NCI-H2107 (cell line): ENCODE measurements around the gene SLC25A38.

Experiments used
- DNase-seq: peaks from one replicate; lab custom pipeline; 2025; lab: John Stamatoyannopoulos, UW

SLC25A38 gene

DNA sequence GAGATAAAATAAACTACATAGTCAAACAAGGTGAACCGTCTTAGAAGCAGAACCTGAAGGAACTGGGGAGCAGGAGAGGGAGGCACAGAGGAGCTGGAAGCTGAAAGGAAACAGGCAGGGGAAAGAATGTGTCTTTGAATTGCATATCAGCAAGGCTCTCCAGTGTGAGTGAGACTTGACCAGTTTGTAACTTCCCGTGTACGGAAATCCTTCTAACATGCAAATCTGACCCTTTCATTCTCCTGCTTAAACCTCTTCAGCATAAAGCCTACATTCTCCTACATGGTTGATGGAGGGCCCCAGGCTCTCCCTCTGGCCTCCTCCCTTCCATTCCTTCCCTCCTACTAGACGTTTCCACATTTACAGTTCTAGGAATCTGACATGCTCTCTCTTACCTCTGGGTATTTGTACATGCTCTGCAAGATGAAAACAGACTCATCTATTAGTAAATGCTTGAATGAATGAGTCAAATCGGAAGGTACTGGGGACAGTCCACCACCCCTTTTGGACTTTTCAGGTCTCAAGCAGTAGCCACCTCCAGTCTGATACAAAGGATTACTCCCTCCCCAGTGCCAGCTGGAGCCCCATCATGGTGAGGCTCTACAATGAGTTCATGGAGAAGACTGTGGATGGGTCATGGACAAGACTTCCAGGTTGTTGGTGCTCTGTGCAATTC is 6.1 kb upstream of the SLC25A38 start:
- DNase-seq: no peak

DNA sequence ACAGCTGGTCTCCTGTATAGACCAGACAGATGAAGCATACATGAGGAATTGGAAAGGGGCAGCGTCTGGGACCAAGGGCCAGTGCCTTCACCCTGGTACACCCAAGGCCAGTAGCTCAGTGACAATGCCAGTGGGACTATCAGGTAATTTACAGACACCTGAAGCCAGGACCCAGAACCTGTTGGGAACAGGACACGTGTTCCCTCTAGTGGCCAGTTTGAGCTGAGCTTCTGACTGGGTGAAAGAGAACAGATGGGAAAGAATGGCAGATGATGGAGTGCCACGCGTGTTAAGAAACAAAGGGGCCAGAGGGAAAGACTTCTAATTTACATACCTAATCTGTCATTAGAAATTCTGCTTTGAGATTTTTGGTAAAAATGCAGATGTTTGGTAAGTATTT is 5.1 kb upstream of the SLC25A38 start:
- DNase-seq: no peak

DNA sequence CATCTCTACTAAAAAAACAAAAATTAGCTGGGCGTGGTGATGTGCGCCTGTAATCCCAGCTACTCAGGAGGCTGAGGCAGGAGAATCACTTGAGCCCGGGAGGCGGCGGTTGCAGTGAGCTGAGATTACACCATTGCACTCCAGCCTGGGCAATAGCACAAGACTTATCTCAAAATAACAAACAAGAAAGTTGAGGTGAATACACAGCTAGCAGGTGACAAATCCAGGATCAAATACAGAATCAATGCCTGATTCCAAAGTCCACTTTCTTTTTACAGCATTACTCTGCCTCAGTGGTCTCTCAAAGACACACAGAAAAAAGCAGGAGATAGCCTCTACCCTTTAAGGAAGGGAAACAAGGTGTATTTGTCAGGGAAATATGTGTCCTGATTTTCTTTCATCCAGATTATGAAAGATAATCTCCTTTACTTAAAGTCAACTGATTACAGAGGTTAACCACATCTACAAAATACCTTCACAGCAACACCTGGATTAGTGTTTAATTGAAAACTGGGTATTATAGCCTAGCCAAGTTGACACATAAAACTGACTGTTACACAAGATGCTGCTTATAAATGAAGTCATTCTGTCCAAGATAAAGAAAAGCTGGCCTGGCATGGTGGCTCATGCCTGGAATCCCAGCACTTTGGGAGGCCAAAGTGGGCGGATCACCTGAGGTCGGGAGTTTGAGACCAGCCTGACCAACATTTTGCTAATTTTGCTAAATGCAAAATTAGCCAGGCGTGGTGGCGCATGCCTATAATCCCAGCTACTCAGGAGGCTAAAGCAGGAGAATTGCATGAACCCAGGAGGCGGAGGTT is 4.0 kb upstream of the SLC25A38 start:
- DNase-seq: no peak

DNA sequence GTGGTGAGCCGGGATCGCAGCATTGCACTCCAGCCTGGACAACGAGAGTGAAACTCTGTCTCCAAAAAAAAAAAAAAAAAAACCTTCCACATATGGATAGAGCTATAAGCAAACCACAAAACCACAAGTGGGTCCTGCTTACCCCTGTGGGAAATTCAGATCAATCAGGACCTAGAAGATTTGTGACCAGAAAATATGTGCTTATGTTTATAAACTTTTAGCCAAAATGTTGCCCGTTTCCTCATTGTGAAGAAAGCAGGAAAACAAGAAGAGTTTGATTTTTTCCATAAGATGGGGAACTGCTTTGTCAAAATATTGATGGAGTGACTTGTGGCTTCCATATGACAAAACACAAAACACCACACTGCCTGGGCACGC is 3.4 kb upstream of the SLC25A38 start:
- DNase-seq: no peak

DNA sequence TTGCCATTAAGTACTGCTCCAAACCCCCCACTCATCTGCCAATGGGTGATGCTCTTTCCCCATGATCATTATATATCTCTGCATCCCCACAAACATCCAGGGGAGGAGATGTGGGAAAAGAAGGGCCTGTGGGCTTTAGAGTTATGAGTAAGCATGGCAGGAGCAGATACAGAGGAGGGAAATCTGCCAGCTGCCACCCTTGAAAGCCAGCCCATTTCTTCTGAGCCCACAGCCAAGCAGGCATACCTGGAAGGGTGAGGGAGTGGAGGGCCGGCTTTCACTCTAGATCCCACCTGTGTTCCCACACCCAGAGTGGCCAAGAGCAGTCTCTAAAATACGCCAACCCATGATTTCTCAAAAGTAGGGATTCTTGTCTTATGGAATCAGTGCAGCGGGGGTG is 1.7 kb upstream of the SLC25A38 start:
- DNase-seq: no peak

DNA sequence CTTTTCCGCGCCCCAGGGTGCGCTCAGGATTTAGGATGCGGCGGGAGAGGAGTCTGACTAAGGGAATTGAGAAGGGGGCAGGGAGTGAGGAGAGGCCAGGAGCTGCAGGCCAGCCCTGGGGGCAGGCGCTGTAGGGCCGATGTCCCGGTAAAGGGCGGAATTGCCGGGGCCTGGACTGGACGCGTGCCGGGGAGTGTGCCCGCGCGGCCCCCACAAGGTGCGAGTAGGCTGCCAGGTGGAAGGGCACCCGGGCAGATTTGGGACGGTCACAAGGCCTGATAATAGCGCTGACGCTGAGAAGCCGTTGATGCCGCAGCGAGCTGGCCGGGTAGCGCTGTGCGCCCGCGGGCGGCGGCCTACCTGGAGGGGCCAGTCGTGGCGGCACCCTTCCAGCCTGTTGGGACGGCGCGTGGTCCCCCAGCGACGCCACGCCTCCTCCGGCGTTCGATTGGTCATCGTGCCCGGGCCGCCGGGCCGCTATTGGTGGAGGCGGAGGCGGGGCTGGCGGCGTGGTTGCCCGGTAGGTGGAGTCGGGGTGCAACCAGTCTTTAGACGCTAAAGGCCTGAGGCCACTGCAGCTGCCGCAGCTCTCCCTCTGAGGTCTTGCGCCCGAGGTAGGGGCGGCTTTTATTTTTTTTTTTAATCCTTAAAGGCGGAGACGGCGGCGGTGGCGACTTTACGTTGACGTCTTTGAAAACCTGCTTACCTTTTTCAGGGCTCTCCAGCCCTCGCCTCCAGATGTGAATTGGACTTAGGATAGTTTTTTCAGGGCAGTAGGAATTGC is 903 bp downstream of the SLC25A38 start:
- no peak for DNase-seq

DNA sequence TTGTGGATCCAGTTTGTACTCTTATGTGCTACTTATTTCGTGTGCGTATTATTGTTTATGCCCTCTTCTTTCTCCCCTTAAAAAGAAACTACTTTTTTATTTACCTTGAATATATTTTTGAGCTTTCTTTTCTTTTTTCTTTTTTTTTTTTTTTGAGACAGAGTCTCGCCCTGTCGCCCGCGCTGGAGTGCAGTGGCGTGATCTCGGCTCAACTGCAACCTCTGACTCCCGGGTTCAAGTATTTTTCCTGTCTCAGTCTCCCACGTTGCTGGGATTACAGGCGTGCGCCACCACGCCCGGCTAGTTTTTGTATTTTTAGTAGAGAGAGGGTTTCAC is 1.5 kb downstream of the SLC25A38 start:
- DNase-seq: no peak

DNA sequence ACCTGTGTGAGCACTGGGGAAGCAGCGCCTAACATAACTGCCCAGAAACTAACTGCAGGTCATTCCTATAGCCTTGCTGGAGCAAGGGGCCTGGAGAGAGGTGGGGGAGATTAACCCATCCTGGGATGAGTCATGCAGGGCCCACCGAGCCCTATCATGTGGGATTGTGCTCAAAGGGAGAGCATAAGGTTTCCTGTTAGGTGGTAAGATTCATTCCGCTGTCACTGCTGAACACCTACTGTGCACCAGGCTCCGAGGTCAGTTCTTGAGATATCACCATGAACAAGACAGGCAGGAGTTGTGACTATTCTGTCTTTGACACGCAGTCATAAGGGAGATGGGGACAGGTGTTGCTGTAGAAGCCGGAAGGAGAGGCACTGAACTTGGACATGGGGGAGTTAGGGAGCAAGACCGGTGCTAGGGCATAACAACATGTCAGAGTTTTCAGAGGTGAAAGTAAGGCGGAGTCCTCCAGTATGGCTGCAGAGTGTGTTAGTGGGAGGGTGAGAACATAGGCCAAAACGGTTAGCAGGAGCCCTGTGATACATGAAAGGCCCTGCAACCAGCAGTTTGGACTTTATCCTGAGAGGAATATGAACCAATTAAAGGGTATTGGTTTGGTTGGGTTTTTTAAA is 2.4 kb downstream of the SLC25A38 start:
- no peak for DNase-seq

DNA sequence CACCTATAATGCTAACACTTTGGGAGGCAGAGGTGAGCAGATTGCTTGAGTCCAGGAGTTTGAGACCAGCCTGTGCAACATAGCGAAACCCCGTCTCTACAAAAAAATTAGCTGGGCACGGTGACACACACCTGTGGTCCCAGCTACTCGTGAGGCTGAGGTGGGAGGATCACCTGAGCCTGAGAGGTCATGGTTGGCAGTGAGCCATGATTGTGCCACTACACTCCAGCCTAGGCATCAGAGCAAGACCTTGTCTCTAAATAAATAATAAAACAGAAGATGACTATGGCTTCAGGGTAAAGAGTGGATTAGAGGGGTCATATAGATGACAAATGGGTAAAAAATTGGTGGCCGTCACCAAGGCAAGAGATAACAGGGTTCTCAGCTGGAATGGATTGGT is 3.1 kb downstream of the SLC25A38 start:
- no peak for DNase-seq

DNA sequence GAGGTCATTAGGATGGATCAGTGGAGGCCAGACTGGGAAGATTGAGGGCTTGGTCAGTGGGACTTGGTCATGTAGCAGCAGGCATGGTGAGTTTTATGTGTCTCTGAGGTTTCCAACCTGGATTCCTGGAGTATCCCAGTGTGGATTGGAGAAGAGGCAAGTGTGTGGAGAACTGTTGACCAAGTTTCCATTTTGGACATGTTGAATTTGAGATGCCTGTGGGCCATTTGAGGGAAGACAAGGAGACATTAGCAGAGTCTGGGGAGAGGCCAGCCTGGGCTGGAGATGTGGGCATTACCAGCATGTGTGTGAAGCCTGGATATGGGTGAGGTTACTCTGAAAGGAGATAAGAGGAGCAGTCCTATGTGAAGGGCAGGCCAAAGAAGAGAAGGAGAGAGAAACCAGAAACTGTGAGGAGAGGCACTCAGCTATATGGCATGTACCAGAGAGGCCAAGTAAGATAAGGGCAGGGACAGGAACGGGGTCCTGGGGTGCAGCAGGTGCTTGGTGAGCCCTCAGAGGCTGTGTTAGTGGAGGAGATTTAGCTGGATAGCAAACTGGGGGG is 4.3 kb downstream of the SLC25A38 start:
- DNase-seq: no peak

DNA sequence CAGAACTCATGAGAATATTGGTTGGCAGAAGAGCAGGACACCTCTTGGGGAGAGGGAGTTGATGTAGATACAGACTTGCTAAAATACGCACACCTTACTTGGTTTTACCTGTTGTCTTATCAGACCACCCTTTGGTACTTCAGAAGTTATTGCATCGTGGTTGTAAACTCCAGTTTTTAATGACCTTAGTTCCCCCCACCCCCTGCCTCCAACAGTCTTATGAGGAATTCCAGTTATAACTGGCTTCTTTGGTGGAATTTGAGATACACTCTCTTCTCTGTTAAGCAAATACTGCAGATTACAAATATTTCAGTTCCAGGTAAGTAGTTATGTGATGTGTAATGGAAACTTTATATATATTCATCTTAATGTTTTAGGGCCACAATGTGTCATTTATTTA is 5.0 kb downstream of the SLC25A38 start:
- no peak for DNase-seq

DNA sequence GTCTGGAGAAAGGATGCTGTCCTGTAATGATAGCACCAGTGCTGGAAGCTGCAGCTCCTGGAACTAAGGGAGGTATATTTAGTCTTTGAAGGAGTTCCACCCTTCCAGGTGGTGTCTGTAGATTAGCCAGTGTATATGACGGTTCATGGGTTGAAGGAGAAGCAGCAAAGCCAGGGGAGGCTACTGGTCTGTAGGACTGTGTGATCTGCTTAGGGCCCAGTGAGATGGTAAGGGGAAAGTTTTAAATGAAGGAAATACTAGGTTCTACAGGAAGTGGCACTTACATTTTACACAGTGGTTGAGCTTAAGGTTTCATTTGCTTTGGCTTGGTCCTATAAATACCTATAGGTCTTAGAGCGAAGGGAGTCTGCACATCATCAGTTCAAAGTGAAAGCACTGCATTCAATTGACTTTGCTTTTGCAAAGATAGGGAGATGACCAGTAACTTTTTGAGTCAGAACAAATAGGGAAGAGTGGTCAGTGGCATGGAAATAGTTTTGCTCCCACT is 5.6 kb downstream of the SLC25A38 start:
- DNase-seq: no peak

DNA sequence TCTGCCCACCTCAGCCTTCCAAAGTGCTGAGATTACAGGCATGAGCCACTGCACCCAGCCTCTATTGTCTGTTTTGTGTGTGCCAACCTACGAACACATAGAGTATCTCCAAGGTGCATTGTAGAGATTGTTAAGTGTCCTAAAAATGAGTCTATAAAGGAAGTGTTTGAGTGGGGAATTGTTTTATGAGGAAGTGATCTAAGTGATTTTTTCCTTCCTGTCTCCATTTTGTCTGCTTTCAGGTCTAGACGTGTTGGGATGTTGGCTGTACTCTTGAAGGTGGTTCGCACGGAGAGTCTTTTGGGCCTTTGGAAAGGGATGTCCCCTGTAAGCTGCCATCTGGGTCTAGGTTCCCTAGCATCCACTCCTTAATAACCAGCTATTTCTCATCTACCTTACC is 7.0 kb downstream of the SLC25A38 start:
- no peak for DNase-seq

DNA sequence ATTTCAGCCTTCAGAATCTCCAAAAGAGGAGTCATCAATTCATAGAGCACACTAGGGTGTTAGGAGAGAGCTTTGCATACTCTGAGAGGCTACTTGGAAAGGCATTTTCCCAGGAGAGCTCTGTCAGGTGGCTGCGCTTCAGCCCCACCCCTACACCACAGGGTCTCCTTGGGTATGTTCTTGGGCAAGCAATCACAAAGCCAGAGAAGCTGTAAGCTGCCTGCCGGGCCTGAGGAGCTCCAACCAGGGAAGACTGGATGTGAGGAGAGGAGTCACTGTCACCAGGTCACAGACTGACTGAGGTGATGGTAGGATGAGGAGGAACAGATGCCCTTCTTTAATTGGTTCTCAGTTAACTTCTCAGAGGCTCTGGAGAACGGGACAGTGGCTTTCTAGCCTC is 13.5 kb downstream of the SLC25A38 start:
- DNase-seq: no peak

DNA sequence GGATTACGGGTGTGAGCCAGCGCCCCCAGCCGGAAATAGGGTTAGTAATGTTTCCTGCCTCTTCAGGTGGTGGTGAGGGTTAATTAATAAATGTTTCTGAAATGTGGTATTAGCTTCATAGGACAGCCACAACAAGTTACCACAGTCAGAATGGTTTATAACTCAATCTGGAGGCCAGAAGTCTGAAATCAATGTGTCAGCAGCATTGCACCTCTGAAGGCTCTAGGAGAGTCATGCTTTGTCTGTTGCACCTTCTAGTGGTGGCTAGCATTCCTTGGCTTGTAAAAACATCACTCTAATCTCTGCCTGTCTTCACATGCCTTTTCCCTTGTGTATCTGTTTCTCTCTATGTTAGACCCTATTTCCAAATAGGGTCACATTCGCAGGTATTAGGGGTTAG is 15.5 kb downstream of the SLC25A38 start:
- no peak for DNase-seq

DNA sequence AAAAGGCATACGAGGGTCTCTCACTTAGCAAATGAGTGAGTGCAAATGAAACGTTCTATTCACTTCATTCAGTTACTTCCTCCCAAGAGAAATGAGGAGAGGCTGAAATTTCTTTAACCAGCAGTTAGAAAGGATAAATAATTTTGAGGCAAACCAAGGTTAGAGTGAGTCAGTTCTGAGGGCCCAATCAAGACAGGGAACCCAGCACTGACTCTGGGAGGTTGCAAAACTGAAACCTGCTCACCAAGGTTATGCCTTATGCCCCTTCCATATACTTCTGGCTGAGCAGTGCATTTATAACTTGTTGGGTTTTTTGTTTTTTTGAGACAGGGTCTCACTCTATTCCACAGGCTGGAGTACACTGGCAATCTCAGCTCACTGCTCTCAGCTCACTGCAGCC is 18.8 kb downstream of the SLC25A38 start:
- DNase-seq: no peak

DNA sequence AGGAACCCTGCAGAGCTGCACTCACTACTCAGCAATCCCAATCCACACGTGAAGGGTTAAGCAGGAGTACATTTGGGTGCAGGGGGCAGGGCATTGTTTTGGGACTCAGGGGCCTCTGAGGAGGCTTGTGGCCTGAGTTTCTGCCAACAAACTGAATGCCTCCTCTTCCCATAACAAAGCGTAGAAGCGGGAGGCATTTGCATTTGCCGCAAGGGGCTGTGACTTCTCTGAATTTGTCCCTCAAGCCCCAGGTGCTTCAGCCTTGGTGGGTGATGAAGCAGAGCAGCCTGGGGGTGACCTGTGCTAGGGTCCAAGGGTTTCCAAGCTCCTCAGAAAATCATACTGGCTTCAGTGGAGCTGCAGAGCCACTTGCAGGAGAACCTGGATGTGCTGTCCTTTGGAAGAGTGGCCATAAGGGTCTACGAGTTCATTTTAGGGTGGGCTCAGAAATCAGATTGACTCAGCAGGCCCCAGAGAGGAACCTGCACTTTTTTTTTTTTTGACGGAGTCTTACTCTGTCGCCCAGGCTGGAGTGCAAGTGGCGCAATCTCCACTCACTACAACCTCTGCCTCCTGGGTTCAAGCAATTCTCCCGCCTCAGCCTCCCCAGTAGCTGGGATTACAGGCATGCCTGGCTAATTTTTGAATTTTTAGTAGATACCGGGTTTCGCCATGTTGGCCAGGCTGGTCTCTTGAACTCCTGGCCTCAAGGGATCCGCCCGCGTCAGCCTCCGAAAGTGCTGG is 21.9 kb downstream of the SLC25A38 start:
- no peak for DNase-seq

DNA sequence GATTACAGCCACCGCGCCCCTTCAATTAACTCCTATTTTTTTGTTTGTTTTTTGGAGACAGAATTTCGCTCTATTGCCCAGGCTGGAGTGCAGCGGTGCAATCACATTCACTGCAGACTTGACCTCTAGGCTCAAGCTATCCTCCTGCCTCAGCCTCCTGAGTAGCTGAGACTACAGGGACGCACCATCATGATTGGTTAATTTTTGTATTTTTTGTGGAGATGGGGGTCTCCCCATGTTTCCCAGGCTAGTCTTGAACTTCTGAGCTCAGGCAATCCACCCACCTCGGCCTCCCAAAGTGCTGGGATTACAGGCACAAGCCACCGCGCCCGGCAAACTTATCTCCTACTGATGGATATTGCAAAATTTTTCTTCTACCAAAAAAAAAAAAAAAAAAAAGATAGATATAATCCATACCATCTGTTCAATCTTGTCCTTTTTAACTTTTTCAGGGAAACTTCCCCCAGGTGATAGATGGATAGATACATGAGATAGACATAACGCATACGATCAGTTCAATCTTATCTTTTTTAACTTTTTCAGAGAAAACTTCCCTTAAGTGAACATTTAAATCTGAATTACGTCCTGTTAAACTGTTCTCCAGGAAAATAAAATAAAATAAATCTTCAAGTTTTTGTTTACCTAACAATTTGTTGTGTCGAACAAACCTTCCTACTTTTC is 22.7 kb downstream of the SLC25A38 start:
- no peak for DNase-seq

DNA sequence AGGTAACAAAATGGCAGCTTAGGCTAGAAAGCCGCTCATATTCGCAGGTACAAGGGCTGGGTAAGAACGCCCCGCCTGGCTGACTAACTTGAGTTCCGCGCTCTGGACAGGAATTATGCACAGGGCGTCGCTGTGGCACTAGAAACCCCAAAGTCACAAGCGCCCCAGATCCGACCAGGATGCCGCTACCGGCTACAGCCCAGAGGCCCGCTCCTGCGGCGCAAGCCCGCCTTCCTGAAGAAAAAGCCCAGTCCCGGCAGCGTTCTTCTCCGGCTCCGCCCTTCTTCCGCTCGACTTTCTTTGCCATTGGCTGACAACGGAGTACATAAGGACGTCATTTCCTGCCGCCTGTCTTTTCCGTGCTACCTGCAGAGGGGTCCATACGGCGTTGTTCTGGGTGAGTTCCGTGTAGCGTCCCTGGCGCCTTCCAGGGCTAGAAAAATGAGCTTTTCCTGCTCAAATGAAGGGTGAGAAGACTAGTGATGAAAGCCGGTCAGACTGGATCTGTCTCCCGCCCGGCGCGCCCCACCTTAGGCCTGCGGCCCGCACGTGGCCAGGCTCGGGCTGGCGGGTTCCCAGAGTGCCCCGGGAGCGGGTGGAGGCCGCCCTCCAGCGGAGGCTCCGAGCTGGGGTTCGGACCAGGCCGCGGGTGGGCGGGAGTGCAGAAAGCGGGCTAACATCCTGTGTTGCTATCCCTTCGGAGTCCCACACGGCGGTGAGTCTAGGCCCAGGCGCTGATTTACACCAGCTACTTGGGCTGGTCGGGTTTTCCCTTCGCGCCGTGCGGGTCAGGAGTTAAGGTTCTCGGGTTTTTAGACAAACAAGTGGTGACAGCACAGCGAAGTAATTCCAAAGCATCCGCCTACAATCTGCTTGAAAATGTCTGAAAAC is 23.4 kb downstream of the SLC25A38 start, which contains the start of gene RPSA:
Gene RPSA, plus strand, starts transcription at position 353 of the 891 bp plus-strand sequence. CDS start 934 bp downstream, outside the sequence.
- DNase-seq: peak; percentile 74

DNA sequence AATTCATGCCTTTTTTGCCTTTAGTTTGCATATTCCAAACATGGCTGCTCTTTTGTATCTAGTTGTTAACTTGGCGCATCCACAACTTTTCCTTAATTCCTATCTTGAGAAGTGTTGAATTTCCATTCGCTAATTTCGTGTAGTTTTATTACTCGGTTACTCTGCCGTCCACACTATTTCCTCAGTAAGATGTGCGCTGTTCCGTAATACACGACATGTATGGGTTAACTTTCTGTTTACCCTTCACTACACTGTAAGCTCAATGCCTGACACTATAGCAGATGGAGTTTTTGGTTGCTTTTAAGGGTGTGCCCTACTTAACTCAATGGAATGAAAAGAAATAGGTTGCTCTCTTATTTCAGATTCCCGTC is 24.1 kb downstream of the SLC25A38 start:
- no peak for DNase-seq
